ENCODE data around the gene TSHZ2. TPM values are rescaled to one million over a fixed set of nuclear protein-coding genes. Genes with fewer than 3 reads are reported as not detected.

The TSHZ2 gene
- total RNA-seq, 6 experiments from 2014 or later = not detected

- H3K4me3 Mint-ChIP-seq = no peak overlapping the region
- peaks cover 12% of the 10 kb centered on the region for H3K4me1 Mint-ChIP-seq (ENCODE audit: low read depth)
- H3K9me3 Mint-ChIP-seq = peaks cover 17% of the 10 kb centered on the region
- 0 out of 2 replicates have a peak, but pooled peaks cover 7% of the 10 kb centered on the region for H3K36me3 Mint-ChIP-seq (ENCODE audit: low read depth)
- TF ChIP-seq, protein P1, sequence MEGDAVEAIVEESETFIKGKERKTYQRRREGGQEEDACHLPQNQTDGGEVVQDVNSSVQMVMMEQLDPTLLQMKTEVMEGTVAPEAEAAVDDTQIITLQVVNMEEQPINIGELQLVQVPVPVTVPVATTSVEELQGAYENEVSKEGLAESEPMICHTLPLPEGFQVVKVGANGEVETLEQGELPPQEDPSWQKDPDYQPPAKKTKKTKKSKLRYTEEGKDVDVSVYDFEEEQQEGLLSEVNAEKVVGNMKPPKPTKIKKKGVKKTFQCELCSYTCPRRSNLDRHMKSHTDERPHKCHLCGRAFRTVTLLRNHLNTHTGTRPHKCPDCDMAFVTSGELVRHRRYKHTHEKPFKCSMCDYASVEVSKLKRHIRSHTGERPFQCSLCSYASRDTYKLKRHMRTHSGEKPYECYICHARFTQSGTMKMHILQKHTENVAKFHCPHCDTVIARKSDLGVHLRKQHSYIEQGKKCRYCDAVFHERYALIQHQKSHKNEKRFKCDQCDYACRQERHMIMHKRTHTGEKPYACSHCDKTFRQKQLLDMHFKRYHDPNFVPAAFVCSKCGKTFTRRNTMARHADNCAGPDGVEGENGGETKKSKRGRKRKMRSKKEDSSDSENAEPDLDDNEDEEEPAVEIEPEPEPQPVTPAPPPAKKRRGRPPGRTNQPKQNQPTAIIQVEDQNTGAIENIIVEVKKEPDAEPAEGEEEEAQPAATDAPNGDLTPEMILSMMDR (IDR thresholded peaks at IDR 0.05) = no peak
- no peak for DNase-seq
- no peak overlapping the region for H3K27ac Mint-ChIP-seq
- H3K27me3 Mint-ChIP-seq (ENCODE audit: insufficient read depth) = peaks cover 1% of the 10 kb centered on the region; the same call in 1 of the 2 replicates
These were observed 362.7 kb downstream of the TSHZ2 start for GRCh38 chr20:53334861-53335260.

- Mint-ChIP-seq H3K9me3 (peaks cover 20% of the 10 kb centered on the region), H3K36me3 (ENCODE audit: low read depth) (0 out of 2 replicates have a peak, but pooled peaks cover 7% of the 10 kb centered on the region), H3K4me3 (no peak overlapping the region), H3K4me1 (ENCODE audit: low read depth) (peaks cover 12% of the 10 kb centered on the region), H3K27me3 (ENCODE audit: insufficient read depth) (peaks cover 1% of the 10 kb centered on the region; the same call in 1 of the 2 replicates), H3K27ac (no peak overlapping the region)
- no peak for DNase-seq
- TF ChIP-seq, protein P1 (IDR thresholded peaks at IDR 0.05) = no peak
These were observed 363.4 kb downstream of the TSHZ2 start for GRCh38 chr20:53335555-53335954.

DNA sequence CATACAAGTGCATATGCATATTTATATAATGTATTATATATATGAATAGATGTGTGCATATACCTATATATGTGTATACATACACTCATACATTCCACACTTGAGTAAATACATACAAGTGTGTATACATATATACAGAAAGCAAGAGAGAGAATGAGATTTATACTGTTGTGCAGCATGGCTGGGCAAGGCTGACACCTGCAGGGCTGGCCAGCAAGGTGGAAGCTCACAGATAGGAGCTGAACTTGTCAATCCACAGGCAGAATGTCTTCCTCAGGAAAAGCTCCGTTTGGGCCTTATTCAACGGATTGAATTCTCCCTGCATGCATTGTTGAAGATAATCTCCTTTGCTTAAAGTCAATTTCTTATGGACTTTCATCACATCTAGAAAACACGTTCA lies 364.7 kb downstream of the TSHZ2 start:
- H3K27me3 Mint-ChIP-seq (ENCODE audit: insufficient read depth) = peaks cover 1% of the 10 kb centered on the region; the same call in 1 of the 2 replicates
- TF ChIP-seq, protein P1 (IDR thresholded peaks at IDR 0.05) = no peak

DNA sequence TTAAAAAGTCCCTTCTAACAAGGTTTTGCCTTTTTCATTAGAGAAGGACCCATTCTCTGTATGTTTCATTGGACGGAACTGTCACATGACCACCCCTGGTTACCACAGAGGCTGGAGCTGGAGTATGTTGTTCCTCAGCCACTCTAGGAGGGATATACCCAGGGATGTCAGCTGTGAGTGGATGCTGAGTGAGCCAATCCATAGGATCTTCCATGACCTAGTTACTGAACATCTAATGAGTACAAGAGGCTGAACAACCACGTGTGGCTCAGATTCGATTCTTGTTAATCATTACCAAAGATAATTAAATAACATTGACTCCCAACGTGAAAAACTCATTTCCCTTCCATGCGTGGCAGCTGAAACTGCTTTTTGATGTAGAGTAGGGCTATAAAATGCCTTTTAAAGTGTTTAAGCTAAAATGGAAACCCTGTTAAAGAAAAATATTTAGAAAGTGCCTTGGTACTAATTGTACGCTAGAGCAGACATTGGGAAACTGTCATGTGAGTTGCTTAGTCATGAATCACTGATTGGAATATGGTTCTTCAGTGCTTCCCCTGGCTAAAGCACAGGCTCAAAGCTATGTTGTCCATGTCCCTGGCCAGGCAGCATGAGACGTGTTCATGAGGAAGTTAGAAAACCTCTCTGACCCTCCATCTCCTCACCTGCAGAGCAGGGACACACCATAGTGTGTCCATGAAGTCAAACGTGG lies 365.4 kb downstream of the TSHZ2 start:
- Mint-ChIP-seq H3K4me3 (no peak overlapping the region), H3K4me1 (ENCODE audit: low read depth) (no peaks in the 10 kb centered on the region)
- TF ChIP-seq, protein P1 (IDR thresholded peaks at IDR 0.05) = no peak

More for the DNA sequence above, 364.7 kb downstream of the TSHZ2 start:
- no peak for DNase-seq
- 0 out of 2 replicates have a peak, but pooled peaks cover 7% of the 10 kb centered on the region for H3K36me3 Mint-ChIP-seq (ENCODE audit: low read depth)
- peaks cover 19% of the 10 kb centered on the region for H3K9me3 Mint-ChIP-seq
- H3K4me3 Mint-ChIP-seq = no peak overlapping the region
- peaks cover 2% of the 10 kb centered on the region for H3K4me1 Mint-ChIP-seq (ENCODE audit: low read depth)
- H3K27ac Mint-ChIP-seq = no peak overlapping the region

GRCh38 chr20:53338716-53339115 lies 366.6 kb downstream of the TSHZ2 start:
- no peak for DNase-seq
- Mint-ChIP-seq H3K9me3 (peaks cover 24% of the 10 kb centered on the region), H3K27ac (no peak overlapping the region), H3K27me3 (ENCODE audit: insufficient read depth) (peaks cover 1% of the 10 kb centered on the region; the same call in 1 of the 2 replicates), H3K36me3 (ENCODE audit: low read depth) (0 out of 2 replicates have a peak, but pooled peaks cover 7% of the 10 kb centered on the region), H3K4me3 (no peak overlapping the region), H3K4me1 (ENCODE audit: low read depth) (no peaks in the 10 kb centered on the region)
- TF ChIP-seq, protein P1 (IDR thresholded peaks at IDR 0.05) = no peak

More for the DNA sequence above, 365.4 kb downstream of the TSHZ2 start:
- peaks cover 25% of the 10 kb centered on the region for H3K9me3 Mint-ChIP-seq
- DNase-seq = no peak
- H3K36me3 Mint-ChIP-seq (ENCODE audit: low read depth) = 0 out of 2 replicates have a peak, but pooled peaks cover 7% of the 10 kb centered on the region
- H3K27ac Mint-ChIP-seq = no peak overlapping the region
- H3K27me3 Mint-ChIP-seq (ENCODE audit: insufficient read depth) = peaks cover 1% of the 10 kb centered on the region; the same call in 1 of the 2 replicates
